ENCODE data around the gene SNX32.

Gene SNX32

DNA sequence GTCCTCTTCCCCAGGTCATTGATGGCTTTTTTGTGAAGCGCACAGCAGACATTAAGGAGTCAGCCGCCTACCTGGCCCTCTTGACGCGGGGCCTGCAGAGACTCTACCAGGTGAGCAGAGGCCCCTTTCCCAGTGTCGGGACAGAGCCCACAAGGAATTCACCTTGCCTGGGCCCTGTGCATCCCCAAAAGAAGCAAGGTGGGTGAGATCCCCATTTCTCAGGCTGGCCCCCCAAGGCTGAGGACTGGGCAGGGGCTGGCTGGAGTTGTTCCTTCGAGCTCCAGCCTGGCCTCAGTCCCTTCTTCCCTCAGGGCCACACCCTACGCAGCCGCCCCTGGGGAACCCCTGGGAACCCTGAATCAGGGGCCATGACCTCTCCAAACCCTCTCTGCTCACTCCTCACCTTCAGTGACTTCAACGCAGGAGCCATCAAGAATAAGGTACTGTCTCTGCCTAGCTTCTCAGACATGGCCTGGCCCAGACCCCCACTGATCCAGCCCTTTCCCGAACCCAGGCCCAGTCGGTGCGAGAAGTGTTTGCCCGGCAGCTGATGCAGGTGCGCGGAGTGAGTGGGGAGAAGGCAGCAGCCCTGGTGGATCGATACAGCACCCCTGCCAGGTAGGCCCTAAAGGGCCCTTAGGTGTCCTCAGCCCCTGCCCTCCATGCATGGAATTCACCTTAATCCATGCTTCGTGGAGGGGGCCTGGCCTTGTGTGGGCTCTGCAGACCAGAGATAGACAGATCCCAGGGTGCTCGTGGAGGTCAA lies 31.1 kb downstream of the SNX32 start:
- Histone ChIP-seq H3K27ac (ENCODE audit: low read length) (peak overlapping the region; percentile 37), H3K4me1 (ENCODE audit: control insufficient read depth, insufficient read depth, low read length) (peaks cover 46% of the 10 kb centered on the region), H3K4me3 (ENCODE audit: low read length in 2 of 2) (no peak overlapping the region), H3K27me3 (ENCODE audit: control insufficient read depth in 1 of 2, insufficient read depth in 2 of 2, low read length in 2 of 2) (no peaks in the 10 kb centered on the region), H3K36me3 (ENCODE audit: control insufficient read depth in 2 of 2, insufficient read depth in 2 of 2, low read length in 2 of 2) (peaks cover 48 to 61% of the 10 kb centered on the region in 2 donors), H3K9ac (ENCODE audit: low read length in 2 of 2) (no peak overlapping the region), H3K9me3 (ENCODE audit: control insufficient read depth in 2 of 2, low read length in 2 of 2) (no peaks in the 10 kb centered on the region)

DNA sequence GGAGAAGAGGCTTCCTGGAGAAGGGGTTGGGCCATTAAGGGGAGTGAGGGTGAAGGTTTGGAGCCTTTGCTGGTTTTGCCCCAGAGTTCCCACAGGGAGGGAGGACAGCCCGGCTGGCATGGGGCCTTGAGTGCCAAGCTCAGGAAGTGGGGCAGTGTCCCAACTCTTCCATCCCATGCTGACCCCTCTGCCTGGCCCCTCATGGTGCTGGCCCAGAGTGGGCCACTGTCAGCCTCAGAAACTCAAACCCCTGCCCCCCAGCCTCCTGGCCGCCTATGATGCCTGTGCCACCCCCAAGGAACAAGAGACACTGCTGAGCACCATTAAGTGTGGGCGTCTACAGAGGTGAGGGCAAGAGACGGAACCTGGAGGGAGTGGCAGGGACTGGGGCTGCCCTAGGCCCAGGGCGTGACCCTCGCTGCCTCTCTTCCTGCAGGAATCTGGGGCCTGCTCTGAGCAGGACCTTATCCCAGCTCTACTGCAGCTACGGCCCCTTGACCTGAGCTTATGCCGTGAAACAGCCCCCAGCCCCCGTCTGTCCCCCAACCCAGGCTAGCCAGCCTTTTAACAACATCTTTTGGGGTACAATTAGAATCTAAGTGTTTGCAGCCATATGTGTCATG lies 31.9 kb downstream of the SNX32 start:
- no peak overlapping the region for H3K9ac ChIP-seq (ENCODE audit: low read length in 2 of 2)
- H3K27me3 ChIP-seq (ENCODE audit: control insufficient read depth in 1 of 2, insufficient read depth in 2 of 2, low read length in 2 of 2) = no peaks in the 10 kb centered on the region
- no peak overlapping the region for H3K4me3 ChIP-seq (ENCODE audit: low read length in 2 of 2)
- peaks cover 50% of the 10 kb centered on the region for H3K4me1 ChIP-seq (ENCODE audit: control insufficient read depth, insufficient read depth, low read length)
- no peaks in the 10 kb centered on the region for H3K9me3 ChIP-seq (ENCODE audit: control insufficient read depth in 2 of 2, low read length in 2 of 2)
- H3K36me3 ChIP-seq (ENCODE audit: control insufficient read depth in 2 of 2, insufficient read depth in 2 of 2, low read length in 2 of 2) = peaks cover 51 to 63% of the 10 kb centered on the region in 2 donors
- peak overlapping the region; percentile 37 for H3K27ac ChIP-seq (ENCODE audit: low read length)

DNA sequence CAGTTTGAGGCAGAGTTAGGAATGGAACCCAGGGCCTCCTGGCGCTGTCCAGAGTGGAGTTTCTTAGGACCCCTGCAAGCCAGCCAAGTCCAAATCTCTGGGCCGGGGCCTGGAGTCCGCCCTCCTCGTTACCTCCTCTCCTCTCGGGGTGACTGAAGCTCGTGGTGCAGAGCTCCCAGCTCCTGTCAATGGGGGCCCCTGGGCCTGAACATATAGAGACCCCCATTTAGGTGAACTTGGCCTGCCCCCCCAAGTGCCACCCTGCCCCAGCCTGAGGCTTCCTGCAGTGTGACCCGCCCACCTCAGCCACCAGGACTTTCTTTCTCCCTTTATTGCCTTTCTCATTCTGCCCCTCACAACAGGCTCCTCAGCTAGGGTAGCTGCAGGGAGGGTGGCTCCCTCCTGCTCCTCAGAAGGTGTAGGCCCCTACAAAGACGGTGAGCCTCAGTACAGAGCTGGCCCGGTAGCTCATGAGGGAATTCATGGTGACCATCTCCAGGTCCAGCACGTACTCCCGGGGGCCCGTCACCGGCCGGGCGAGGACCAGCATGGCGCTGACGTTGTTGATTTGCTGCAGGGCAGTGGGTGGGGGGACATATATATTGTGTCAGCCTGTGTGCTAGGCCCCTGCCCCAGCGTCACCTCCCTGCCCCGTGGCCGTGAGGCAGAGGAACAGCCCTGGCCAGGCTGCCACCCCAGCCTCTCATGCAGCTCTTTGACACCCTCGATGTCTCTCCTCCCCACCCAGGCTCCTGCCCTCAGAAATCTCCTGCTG lies 32.9 kb downstream of the SNX32 start:
- Histone ChIP-seq H3K9ac (ENCODE audit: low read length in 2 of 2) (no peak overlapping the region), H3K36me3 (ENCODE audit: control insufficient read depth in 2 of 2, insufficient read depth in 2 of 2, low read length in 2 of 2) (peaks cover 53 to 64% of the 10 kb centered on the region in 2 donors), H3K9me3 (ENCODE audit: control insufficient read depth in 2 of 2, low read length in 2 of 2) (no peaks in the 10 kb centered on the region), H3K27me3 (ENCODE audit: control insufficient read depth in 1 of 2, insufficient read depth in 2 of 2, low read length in 2 of 2) (no peaks in the 10 kb centered on the region), H3K4me3 (ENCODE audit: low read length in 2 of 2) (no peak overlapping the region), H3K4me1 (ENCODE audit: control insufficient read depth, insufficient read depth, low read length) (peaks cover 50% of the 10 kb centered on the region), H3K27ac (ENCODE audit: low read length) (no peak overlapping the region)

DNA sequence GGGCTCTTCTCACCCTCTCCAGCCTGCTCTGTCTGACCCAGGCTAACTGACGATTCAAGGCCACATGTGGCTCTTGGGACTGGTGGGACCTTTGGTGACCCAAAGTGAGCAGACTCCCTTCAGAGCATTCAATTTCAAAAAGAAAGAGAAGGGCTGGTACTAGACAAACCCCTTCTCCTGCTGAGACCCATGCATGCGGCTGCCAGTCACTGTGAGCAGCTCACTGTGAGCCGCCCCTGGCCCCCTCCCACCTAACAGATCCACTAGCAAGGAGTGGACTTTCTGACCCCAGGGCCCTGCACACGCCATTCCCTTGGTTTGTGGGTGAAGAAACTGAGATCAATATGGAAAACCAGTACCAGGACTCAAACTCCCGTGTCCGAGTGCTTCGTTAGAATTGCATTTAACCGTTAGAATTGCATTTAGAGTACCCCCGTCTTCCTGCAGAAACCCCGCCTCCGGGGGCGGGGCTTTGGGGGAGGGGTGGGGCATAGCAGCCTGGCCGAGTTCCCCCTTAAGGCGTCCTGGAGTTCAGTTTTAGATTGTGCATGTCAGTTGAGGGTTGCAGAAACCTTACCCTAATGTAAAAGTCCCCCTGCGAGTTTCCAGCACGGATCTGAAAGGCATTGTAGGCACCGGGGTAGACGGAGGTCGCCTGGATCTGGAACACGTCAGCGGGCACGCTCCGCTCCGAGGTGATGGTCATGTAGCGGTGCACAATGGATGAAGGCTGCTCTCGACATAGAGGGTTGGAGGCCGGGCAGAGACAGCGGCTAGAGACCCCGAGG lies 33.7 kb downstream of the SNX32 start:
- Histone ChIP-seq H3K4me1 (ENCODE audit: control insufficient read depth, insufficient read depth, low read length) (peaks cover 48% of the 10 kb centered on the region), H3K36me3 (ENCODE audit: control insufficient read depth in 2 of 2, insufficient read depth in 2 of 2, low read length in 2 of 2) (peaks cover 53 to 57% of the 10 kb centered on the region in 2 donors), H3K9ac (ENCODE audit: low read length in 2 of 2) (no peak overlapping the region), H3K27ac (ENCODE audit: low read length) (peak overlapping the region; percentile 18), H3K9me3 (ENCODE audit: control insufficient read depth in 2 of 2, low read length in 2 of 2) (no peaks in the 10 kb centered on the region), H3K27me3 (ENCODE audit: control insufficient read depth in 1 of 2, insufficient read depth in 2 of 2, low read length in 2 of 2) (no peaks in the 10 kb centered on the region), H3K4me3 (ENCODE audit: low read length in 2 of 2) (no peak overlapping the region)

DNA sequence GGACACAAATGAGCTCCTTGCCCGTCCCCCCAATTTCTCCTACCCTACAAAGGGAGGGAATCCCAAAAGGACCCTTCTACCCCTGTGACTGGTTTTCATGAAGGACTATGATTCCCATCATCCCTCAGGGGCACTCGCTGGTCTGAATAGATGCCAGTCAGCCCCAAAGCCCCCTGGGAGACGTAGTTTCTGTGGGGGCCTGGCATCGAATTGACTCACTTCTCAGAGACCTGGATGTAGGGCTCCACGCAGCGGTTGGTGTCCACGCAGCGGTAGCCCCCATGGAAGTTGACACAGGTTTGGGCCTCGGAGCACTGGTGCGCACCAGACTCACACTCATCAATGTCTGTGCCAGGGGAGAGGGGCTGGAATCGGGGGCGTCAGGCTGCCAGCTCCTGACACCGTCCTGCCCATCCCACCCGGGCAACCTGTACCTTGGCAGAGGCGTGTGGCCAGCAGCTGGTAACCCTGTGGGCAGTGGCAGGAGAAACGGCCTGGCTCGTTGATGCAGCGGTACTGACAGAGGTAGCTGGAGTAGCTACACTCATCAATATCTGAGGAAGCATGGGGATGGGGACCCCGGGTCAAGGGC lies 34.4 kb downstream of the SNX32 start:
- H3K27ac ChIP-seq (ENCODE audit: low read length) = peak overlapping the region; percentile 31
- H3K9ac ChIP-seq (ENCODE audit: low read length in 2 of 2) = no peak overlapping the region
- H3K4me3 ChIP-seq (ENCODE audit: low read length in 2 of 2) = no peak overlapping the region
- no peaks in the 10 kb centered on the region for H3K9me3 ChIP-seq (ENCODE audit: control insufficient read depth in 2 of 2, low read length in 2 of 2)
- H3K4me1 ChIP-seq (ENCODE audit: control insufficient read depth, insufficient read depth, low read length) = peaks cover 43% of the 10 kb centered on the region
- peaks cover 47 to 54% of the 10 kb centered on the region in 2 donors for H3K36me3 ChIP-seq (ENCODE audit: control insufficient read depth in 2 of 2, insufficient read depth in 2 of 2, low read length in 2 of 2)
- no peaks in the 10 kb centered on the region for H3K27me3 ChIP-seq (ENCODE audit: control insufficient read depth in 1 of 2, insufficient read depth in 2 of 2, low read length in 2 of 2)

DNA sequence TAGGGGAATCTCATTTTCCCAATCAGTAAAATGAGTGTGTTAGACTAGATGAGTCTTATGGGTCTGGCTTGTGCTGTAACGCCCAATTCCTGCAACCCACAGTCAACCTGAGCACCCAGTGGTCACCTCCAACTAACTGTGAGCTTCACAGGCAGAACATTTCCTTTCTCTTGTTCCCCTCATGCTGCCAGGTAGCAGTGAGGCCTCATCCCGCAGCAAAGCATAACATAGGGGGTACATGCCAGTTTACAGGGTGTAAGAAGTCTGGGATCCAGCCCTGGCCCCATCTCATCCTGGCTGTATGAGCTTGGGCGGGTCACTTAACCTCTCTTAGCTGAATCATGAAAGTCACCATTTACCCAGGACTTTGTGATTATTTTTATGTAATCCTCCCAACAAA lies 35.1 kb downstream of the SNX32 start:
- H3K36me3 ChIP-seq (ENCODE audit: control insufficient read depth in 2 of 2, insufficient read depth in 2 of 2, low read length in 2 of 2) = peaks cover 42 to 48% of the 10 kb centered on the region in 2 donors
- H3K9ac ChIP-seq (ENCODE audit: low read length in 2 of 2) = no peak overlapping the region
- no peak overlapping the region for H3K4me3 ChIP-seq (ENCODE audit: low read length in 2 of 2)
- H3K27me3 ChIP-seq (ENCODE audit: control insufficient read depth in 1 of 2, insufficient read depth in 2 of 2, low read length in 2 of 2) = no peaks in the 10 kb centered on the region
- peaks cover 47% of the 10 kb centered on the region for H3K4me1 ChIP-seq (ENCODE audit: control insufficient read depth, insufficient read depth, low read length)
- no peaks in the 10 kb centered on the region for H3K9me3 ChIP-seq (ENCODE audit: control insufficient read depth in 2 of 2, low read length in 2 of 2)
- peak overlapping the region; percentile 31 for H3K27ac ChIP-seq (ENCODE audit: low read length)

DNA sequence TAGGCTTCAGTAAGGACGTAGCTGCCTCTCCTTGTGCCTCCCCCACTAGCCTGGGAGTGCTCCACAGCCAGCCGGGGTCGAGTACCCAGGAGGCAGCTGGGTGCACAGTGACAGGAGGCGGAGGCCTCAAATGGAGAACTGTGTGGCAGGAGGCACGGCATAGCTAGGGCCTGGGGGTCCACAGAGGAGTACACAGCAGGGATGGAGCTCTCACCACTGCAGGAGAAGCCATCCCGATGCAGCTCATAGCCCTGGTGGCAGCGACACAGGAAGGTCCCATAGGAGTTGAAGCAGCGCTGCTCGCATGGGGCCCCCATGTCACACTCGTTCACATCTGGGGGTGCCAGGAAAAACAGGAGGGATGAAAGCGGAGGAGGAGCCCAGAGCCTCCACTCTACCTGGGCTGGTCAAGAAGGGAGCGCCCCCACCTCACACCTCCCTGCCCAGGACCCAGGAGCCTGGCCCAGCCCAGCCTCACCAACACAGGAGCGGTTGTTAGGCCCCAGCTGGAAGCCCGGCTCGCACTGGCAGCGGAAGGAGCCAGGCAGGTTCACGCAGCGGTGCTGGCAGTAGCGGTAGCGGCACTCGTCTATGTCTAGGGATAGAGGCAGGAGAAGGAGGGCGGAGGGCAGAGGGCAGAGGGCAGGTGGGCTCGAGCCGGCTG lies 36.0 kb downstream of the SNX32 start:
- Histone ChIP-seq H3K36me3 (ENCODE audit: control insufficient read depth in 2 of 2, insufficient read depth in 2 of 2, low read length in 2 of 2) (peaks cover 36 to 40% of the 10 kb centered on the region in 2 donors), H3K9me3 (ENCODE audit: control insufficient read depth in 2 of 2, low read length in 2 of 2) (no peaks in the 10 kb centered on the region), H3K4me3 (ENCODE audit: low read length in 2 of 2) (no peak overlapping the region), H3K9ac (ENCODE audit: low read length in 2 of 2) (no peak overlapping the region), H3K4me1 (ENCODE audit: control insufficient read depth, insufficient read depth, low read length) (peaks cover 44% of the 10 kb centered on the region), H3K27me3 (ENCODE audit: control insufficient read depth in 1 of 2, insufficient read depth in 2 of 2, low read length in 2 of 2) (no peaks in the 10 kb centered on the region), H3K27ac (ENCODE audit: low read length) (peak overlapping the region; percentile 89)

DNA sequence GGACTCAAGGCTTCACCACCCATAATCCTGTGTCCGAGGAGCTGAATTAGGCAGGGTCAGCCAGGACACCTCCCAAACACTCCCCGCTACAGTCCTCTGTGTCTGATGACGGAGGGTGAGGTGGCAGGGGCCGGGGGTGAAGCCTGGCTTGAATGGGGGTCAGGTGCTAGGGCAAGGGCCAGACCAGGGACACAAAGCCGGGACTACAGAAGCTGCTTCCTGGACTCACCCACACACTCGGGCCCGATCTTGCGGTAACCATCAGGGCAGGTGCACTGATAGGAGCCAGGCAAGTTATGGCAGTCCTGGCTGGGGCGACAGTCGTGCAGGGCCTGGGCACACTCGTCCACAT lies 36.5 kb downstream of the SNX32 start:
- Histone ChIP-seq H3K4me1 (ENCODE audit: control insufficient read depth, insufficient read depth, low read length) (peaks cover 44% of the 10 kb centered on the region), H3K4me3 (ENCODE audit: low read length in 2 of 2) (peak overlapping the region in 1 of 2 donors; percentile 15), H3K36me3 (ENCODE audit: control insufficient read depth in 2 of 2, insufficient read depth in 2 of 2, low read length in 2 of 2) (peaks cover 31 to 35% of the 10 kb centered on the region in 2 donors), H3K27me3 (ENCODE audit: control insufficient read depth in 1 of 2, insufficient read depth in 2 of 2, low read length in 2 of 2) (no peaks in the 10 kb centered on the region), H3K27ac (ENCODE audit: low read length) (peak overlapping the region; percentile 89), H3K9me3 (ENCODE audit: control insufficient read depth in 2 of 2, low read length in 2 of 2) (no peaks in the 10 kb centered on the region), H3K9ac (ENCODE audit: low read length in 2 of 2) (no peak overlapping the region)

DNA sequence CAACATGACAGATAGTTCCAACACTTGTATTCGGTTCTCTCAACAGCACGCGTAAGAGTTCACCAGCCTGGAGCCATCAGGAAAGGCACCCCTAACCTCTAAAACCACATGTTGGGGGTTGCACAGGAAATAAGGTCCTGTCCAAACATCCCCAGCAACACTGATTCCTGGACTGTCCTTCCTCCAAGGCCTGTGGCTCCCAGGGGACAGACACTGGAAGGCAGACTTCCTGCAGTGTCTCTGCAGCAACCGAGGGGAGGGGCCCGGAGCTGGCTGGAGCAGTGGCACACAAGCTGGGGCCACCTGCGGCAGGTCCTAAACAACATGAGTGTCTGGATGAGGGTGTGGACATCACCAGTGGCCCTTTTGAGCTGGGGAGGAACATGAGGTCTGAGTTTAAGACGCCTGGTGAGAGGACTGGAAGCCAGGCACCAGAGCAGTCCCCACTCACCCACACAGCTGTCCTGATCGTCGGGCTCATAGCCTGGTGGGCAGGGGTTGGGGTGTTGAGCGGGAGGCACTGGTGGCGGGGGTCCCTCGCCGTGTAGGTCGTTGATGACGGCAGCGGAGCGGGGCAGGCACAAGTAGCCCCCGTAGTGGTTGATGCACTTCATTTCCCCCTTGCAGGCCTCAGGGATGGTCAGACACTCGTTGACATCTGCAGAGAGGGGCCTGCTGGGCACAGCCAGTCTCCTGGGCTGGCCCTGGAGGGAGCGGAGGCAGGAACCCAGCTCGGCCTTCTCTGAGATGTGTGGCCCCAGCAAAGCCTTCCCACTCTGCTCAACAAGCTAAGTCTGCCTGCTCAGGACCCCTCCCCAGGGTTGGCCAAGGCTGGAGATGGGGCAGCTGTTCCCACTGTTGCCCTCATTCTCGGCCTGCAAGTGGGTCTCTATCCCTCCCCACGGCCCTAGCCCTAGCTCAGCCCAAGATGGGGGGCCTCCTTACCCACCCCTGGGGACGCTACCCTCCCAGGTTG lies 37.2 kb downstream of the SNX32 start:
- Histone ChIP-seq H3K9me3 (ENCODE audit: control insufficient read depth in 2 of 2, low read length in 2 of 2) (no peaks in the 10 kb centered on the region), H3K4me3 (ENCODE audit: low read length in 2 of 2) (peak overlapping the region; percentile 73 to 88), H3K36me3 (ENCODE audit: control insufficient read depth in 2 of 2, insufficient read depth in 2 of 2, low read length in 2 of 2) (peaks cover 28% of the 10 kb centered on the region in 2 donors), H3K27ac (ENCODE audit: low read length) (peak overlapping the region; percentile 89), H3K27me3 (ENCODE audit: control insufficient read depth in 1 of 2, insufficient read depth in 2 of 2, low read length in 2 of 2) (no peaks in the 10 kb centered on the region), H3K4me1 (ENCODE audit: control insufficient read depth, insufficient read depth, low read length) (peaks cover 44% of the 10 kb centered on the region), H3K9ac (ENCODE audit: low read length in 2 of 2) (peak overlapping the region; percentile 88 to 89)
